Measurements from ENCODE around the gene ZNF397.
"Not testable (repeated sequence)": the region's sequence is repeated elsewhere in the genome, so short reads cannot be mapped to it uniquely, and the experiment has no call there.

Gene ZNF397

GRCh38 chr18:35240664-35241447, at the start of gene ZNF397:
ZNF397 (plus strand) TSS chr18:35241034; CDS start chr18:35242471, 1,437 bp downstream.
- DNase-seq (ENCODE audit: low read depth in 2 of 2, low spot score in 1 of 2), result peak; percentile 92 to 93

DNA sequence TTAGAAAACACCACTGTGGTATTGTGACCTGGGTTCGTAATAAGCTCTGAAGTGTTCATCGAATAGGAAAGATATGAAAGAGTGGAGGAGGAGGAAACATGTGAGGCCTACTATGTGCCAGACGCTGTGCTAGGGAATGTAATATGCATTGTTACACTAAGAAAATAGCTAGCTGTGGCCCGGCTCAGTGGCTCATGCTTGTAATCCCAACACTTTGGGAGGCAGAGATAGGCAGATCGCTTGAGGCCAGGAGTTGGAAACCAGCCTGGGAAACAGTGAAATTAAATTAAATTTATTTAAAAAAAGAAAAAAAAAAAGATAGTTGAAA, 49.2 kb upstream of the ZNF397 start:
- DNase-seq (ENCODE audit: low read depth in 2 of 2, low spot score in 1 of 2), result no peak

DNA sequence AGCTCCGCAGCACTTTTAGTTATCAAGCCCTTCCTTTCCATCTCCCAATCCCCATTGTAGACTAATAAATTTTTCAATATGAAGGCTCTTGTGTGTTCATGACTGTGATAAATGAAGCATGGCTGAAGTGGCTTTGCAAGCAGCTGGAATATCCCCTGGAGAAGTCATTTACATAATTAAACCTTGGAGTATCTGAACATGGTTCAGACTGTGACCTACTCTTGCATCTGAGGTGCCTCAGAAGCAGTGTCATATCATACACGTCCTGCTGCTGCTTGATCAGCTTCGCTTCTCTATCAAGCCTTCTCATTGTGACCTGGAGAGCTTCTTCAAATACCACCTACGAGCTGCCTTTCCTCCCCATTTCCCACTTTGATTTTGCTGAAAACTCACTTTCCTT, 48.4 kb upstream of the ZNF397 start:
- DNase-seq (ENCODE audit: low read depth in 2 of 2, low spot score in 1 of 2), result no peak

- DNase-seq (ENCODE audit: low read depth in 2 of 2, low spot score in 1 of 2), result no peak
These were observed 47.5 kb upstream of the ZNF397 start for GRCh38 chr18:35193316-35193715.

- DNase-seq (ENCODE audit: low read depth in 2 of 2, low spot score in 1 of 2), result no peak
These were observed 43.5 kb upstream of the ZNF397 start for GRCh38 chr18:35197296-35197695.

GRCh38 chr18:35201256-35201931, 39.4 kb upstream of the ZNF397 start:
- DNase-seq (ENCODE audit: low read depth in 2 of 2, low spot score in 1 of 2), result no peak

- no peak for DNase-seq (ENCODE audit: low read depth in 2 of 2, low spot score in 1 of 2)
These were observed 37.8 kb upstream of the ZNF397 start for GRCh38 chr18:35203067-35203466.

DNA sequence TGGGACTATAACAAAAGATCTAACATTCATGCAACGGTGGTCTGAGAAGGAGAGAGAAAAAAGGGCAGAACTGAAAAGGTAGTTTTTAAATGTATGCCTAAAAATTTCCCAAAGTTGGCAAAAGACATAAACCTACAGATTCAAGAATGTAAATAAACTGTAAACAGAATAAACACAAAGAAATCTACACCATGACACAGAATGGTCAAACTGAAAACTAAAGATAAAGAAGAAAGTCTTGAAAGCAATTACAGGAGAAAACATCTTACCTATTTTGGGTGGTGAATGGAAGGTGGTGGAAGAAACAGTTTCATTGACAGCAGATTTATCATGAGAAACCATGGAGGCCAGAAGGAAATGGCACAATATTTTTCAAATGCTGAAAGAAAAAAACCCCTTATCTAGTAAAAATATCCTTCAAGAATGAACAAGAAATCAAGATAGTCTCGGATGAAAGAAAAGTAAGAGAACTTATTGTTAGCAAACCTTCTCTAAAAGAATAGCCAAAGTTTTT, 35.6 kb upstream of the ZNF397 start:
- DNase-seq (ENCODE audit: low read depth in 2 of 2, low spot score in 1 of 2), result no peak

DNA sequence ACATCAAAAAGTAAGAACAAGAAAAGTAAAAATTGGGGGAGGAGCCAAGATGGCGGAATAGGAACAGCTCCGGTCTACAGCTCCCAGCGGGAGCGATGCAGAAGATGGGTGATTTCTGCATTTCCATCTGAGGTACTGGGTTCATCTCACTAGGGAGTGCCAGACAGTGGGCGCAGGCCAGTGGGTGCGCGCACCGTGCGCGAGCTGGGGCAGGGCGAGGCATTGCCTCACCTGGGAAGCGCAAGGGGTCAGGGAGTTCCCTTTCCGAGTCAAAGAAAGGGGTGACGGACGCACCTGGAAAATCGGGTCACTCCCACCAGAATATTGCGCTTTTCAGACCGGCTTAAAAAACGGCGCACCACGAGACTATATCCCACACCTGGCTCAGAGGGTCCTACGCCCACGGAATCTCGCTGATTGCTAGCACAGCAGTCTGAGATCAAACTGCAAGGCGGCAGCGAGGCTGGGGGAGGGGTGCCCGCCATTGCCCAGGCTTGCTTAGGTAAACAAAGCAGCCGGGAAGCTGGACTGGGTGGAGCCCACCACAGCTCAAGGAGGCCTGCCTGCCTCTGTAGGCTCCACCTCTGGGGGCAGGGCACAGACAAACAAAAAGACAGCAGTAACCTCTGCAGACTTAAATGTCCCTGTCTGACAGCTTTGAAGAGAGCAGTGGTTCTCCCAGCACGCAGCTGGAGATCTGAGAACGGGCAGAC, 34.9 kb upstream of the ZNF397 start:
- DNase-seq (ENCODE audit: low read depth in 2 of 2, low spot score in 1 of 2), result not testable (repeated sequence)

DNA sequence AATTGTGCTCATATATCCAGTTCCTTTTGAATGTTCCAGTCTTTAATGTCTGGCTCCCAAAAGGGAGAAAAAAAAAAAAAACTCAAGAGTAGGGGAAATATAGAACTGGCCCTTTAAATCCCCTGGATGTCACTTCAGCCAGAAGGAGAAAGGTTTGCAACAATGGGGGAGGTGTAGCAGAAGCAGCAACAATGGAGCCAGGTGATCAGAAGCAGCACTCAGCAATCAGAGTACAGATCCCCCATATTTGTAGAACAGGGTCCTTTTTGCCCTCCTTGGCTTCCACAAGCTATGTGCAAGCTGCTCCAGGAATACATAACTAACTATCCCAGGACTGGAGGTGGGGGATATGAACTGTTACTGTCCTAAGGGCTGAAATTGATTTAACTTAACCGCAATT, 25.8 kb upstream of the ZNF397 start:
- no peak for DNase-seq (ENCODE audit: low read depth in 2 of 2, low spot score in 1 of 2)

- not testable (repeated sequence) for DNase-seq (ENCODE audit: low read depth in 2 of 2, low spot score in 1 of 2)
These were observed 24.2 kb upstream of the ZNF397 start for GRCh38 chr18:35216611-35217010.

- DNase-seq (ENCODE audit: low read depth in 2 of 2, low spot score in 1 of 2), result not testable (repeated sequence)
These were observed 21.5 kb upstream of the ZNF397 start for GRCh38 chr18:35219331-35219730.

DNA sequence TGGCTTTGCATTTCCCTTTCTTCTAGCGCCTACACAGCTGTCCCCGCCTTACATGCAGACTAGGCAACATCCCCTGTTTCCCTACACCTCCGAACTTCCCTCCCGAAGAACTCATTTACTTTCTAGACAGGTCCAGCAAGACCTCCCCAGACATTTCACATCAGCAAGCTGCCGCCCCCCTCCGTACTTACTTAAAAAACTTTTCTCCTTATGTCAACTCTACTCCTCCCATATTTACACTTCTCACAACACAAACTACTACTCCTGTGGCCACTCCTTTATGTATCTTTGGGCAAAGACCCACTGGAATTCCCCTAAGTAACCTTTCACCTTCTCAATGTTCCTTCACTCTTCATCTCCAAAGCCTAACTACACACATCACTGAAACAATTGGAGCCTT, 20.4 kb upstream of the ZNF397 start:
- DNase-seq (ENCODE audit: low read depth in 2 of 2, low spot score in 1 of 2), result no peak

DNA sequence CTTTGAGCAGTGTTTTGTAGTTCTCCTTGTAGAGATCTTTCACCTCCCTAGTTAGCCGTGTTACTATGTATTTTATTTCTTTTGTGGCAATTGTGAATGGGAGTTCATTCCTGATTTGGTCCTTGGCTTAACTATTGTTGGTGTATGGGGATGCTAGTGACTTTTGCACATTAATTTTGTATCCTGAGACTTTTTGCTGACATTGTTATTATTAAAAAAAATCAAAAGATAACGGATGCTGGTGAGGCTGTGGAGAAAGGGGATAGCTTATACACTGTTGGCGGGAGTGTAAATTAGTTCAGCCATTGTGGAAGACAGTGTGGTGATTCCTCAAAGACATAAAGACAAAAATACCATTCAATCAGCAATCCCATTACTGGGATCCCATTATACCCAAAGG, 17.0 kb upstream of the ZNF397 start:
- DNase-seq (ENCODE audit: low read depth in 2 of 2, low spot score in 1 of 2), result no peak

GRCh38 chr18:35227254-35227653, 13.6 kb upstream of the ZNF397 start:
- no peak for DNase-seq (ENCODE audit: low read depth in 2 of 2, low spot score in 1 of 2)

DNA sequence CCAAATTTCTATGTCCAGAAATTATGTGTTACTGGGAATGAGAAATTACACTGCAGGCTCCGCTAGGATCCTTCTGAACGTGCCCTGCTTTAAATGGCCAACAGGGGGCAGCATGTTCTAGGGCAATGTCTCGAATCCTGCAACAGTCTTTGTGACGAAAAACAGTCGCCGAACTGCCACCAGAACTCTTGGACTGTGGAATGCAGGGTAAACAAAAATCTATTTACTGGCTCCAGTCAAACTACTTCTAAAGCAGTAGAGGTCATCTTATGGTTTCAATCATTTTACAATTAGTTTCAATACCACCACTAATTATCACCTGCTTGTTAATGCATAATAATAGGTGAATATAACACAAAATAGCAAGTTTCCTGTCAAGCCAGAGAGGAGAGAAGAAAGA, 9.8 kb upstream of the ZNF397 start:
- peak; percentile 49 to 61 for DNase-seq (ENCODE audit: low read depth in 2 of 2, low spot score in 1 of 2)

- no peak for DNase-seq (ENCODE audit: low read depth in 2 of 2, low spot score in 1 of 2)
These were observed 4.1 kb upstream of the ZNF397 start for GRCh38 chr18:35236571-35237363.

DNA sequence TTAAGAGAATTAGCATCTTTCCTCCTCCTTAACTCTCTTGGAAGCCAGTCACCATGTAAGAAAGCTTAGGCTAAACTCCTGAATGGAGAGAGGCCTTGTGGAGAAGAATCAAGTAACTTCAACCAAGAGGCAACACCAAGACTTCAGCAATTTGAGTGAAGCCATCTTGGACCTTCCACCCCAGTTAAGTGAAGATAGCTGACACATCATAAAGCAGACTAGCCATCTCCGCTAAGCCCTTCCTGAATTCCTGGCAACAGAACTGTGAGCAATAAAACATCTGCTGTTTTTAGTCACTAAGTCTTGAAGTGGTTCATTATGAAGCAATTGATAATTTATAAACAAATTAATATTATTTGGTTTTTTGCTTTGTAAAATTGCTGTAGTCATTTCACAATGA, 1.5 kb upstream of the ZNF397 start:
- no peak for DNase-seq (ENCODE audit: low read depth in 2 of 2, low spot score in 1 of 2)

- no peak for DNase-seq (ENCODE audit: low read depth in 2 of 2, low spot score in 1 of 2)
These were observed 592 bp downstream of the ZNF397 start for GRCh38 chr18:35241448-35241804.

DNA sequence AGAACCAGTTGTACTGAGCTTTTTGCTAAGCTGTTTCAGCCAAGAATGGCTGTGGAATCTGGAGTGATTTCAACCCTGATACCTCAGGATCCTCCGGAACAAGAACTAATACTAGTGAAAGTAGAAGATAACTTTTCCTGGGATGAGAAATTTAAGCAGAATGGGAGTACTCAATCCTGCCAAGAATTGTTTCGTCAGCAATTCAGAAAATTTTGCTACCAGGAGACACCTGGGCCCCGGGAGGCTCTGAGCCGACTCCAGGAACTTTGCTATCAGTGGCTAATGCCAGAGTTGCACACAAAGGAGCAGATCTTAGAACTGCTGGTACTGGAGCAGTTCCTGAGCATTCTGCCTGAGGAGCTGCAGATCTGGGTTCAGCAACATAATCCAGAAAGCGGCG, 1.6 kb downstream of the ZNF397 start:
- DNase-seq (ENCODE audit: low read depth in 2 of 2, low spot score in 1 of 2), result no peak

- no peak for DNase-seq (ENCODE audit: low read depth in 2 of 2, low spot score in 1 of 2)
These were observed 3.8 kb downstream of the ZNF397 start for GRCh38 chr18:35244671-35245070.

Data from stimulated activated CD8-positive, alpha-beta memory T cell treated with anti-CD3 and anti-CD28 coated beads, Interleukin-4, amount 100 ng/mL, for 1 hour (primary cell).